Amniotic stem cell (primary cell): Measurements from ENCODE around the gene PSMD1.
"Not testable (repeated sequence)": the region's sequence is repeated elsewhere in the genome, so short reads cannot be mapped to it uniquely, and the experiment has no call there.

ENCODE experiments used
- DNase-seq: peaks from one replicate; lab custom pipeline; 2025; lab: John Stamatoyannopoulos, UW

Gene PSMD1

GRCh38 chr2:231056453-231057416 is at the start of gene PSMD1:
PSMD1 (plus strand) TSS chr2:231056867; CDS start chr2:231057026, 159 bp downstream.
- DNase-seq: peak; percentile 81

DNA sequence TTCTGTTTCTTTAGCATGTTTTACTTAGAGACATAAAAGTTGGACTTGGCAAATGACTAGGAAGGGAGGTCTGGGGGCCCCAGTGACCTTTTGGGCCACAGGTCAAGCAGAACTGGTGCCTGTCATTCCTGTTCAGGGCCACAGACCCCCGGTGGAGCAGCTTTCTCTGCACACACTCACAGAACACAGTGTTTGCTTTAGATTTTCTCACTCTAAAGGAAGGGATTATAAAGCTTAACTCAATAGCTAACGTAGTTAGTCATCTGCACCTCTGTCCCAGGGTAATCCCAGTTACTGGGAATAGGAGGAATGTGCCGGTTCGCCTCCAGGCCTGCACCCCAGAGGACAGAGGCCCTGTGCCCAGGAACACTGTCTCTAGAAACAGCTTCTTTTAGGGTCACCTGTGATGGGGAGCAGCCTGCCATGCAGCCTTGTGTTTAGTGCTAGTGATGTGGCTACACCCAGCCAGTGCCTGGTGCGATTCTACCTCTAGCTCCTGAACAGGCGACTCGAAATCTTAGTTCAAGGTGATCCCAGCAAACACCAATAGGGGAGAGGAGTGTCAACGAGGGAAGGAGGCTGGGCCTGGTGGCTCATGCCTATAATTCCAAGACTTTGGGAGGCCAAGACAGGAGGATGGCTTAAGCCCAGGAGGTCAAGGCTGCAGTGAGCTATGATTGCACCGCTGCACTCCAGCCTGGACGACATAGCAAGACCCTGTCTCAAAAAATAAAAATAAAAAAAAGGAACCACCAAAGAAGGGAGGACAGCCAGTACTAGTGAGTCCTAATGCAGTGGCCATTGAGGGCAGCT is 49.2 kb upstream of the PSMD1 start:
- DNase-seq: peak; percentile 22

DNA sequence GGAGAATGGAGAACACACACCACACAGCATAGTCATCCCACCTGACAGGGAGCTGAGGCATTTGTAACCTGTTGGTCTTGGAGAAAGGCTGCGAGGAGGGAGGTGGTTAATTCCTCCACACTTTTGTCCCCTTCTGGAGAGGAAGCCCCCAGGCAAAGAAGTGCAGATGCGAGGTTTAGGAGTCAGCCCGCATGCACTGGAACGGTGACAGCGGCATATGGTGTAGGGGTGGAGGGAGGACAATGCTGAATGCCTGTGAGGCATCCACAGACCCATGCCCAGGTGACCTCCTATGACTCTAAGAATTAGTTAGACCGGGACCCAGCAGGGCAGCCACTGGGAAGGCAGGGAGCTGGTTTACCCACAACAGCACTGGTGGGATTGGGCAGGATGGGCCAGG is 48.5 kb upstream of the PSMD1 start:
- no peak for DNase-seq

GRCh38 chr2:231009236-231009919 is 47.3 kb upstream of the PSMD1 start:
- DNase-seq: no peak

DNA sequence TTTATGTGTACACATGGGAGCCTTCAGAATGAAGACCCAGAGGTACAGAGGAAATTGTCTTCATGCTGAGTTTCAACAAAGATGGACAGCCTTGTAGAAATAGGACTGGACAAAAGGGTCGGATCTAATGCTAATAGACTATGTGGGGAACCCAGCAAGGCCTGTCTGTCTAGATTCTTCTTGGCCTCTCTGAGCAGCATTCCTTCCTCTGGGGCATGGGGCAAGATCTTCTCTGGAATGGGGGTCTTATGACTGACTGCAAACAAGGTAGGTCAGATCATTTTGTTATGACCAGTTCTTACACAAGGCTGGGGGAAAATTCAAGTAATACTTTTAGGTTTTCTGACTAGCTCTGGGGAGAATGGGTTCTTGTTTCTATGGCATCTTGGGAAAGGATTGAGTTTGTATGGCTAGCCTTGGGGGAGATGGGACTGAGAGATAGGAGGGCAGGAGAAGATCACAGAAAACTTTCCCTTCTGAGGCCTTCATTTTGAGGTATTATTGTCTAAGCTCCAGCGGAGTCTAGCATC is 46.4 kb upstream of the PSMD1 start:
- no peak for DNase-seq

- no peak for DNase-seq
These were observed 45.1 kb upstream of the PSMD1 start for GRCh38 chr2:231011526-231011925.

DNA sequence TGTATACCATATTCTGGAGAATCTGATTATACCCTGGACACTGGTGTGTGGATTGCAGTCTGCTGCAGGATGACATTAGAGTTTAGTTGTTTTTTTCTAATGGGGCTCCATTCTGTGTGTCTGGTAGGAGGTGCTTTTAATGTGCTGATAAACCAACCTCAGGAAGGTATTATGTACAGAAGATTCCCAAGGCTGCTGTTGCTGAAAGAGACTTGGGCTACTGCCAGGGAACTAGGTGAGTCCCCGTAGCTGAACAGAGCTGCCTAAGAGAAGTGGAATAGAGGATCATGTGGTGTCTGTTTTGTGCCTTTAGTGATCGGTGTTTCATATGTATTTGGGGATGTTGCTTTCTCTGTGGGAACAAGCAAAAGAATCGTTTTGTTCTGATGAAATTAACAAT is 44.2 kb upstream of the PSMD1 start:
- DNase-seq: no peak

DNA sequence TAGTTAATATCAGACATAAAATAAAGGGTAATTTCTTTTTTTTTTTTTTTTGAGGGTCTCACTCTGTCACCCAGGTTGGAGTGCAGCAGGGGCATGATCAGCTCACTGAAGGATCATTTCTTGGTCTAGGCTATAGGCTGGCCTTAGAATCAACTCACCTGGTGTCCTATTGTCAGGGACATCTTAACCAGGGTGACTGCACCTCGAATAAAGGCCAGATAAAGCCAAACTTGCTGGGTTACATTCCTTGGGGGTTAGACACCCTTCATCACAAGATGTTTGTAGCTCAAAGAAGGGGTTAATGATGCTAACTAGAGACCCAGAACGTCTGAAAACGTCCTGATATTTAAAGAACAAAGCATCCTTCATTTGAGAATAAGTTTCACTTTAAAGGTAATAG is 42.8 kb upstream of the PSMD1 start:
- DNase-seq: no peak

GRCh38 chr2:231015478-231015877 is 41.2 kb upstream of the PSMD1 start:
- no peak for DNase-seq

GRCh38 chr2:231015926-231016325 is 40.7 kb upstream of the PSMD1 start:
- DNase-seq: no peak

- no peak for DNase-seq
These were observed 40.0 kb upstream of the PSMD1 start for GRCh38 chr2:231016566-231017230.

DNA sequence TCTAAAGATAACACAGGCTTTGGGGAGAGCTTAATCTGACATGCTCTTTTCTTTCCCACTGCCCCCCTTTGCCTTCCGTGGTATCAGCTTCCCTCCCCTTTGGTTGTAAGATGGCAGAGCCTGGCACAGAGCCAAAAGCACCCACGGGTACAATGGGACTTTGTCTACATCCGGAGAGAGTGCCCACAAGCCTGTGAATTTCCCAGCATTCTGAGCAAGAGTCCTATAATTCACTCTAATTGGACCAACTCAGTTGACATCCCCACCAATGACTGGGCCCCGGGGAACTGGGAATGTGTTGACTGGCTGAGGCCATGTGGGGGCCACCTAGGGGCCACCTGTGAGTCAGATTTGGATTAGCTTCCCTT is 39.5 kb upstream of the PSMD1 start:
- no peak for DNase-seq

DNA sequence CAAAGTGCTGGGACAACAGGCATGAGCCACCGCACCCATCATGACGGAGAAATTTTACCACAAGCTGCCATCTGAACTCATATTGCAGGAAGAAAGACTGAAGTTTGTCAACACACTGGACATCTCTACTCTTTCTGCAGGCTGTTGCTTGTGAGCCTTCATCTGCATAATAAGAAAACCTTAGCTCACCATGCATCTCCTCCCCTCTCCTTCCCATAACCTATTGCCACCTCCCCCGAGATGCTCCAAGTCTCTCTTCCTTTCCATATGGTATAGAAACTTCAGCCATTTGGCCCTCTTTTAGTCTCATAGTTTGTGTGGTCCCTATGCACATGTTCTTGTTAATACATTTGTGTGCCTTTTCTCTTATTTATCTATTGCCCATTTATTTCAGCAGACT is 38.5 kb upstream of the PSMD1 start:
- no peak for DNase-seq

GRCh38 chr2:231025059-231025458 is 31.6 kb upstream of the PSMD1 start:
- not testable (repeated sequence) for DNase-seq

DNA sequence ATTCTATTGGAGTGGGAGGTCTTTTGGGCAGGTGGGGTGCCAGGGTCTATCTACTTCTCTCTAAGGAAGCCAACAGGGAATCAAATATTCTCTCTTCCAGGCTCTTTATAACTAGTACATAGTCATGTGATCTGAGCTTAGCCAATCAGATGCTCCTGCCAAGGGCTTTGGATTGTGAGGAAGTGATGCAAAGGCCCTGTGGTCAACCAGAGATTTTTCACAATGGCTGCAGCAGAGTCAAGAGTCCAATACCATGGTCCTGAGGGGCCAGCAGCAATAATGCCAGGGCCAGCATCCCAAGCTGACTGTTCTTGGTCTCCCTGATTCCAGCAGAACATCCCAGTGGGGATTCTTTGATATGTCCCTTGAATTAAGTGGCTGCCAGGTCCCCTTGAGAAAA is 27.8 kb upstream of the PSMD1 start:
- DNase-seq: no peak

DNA sequence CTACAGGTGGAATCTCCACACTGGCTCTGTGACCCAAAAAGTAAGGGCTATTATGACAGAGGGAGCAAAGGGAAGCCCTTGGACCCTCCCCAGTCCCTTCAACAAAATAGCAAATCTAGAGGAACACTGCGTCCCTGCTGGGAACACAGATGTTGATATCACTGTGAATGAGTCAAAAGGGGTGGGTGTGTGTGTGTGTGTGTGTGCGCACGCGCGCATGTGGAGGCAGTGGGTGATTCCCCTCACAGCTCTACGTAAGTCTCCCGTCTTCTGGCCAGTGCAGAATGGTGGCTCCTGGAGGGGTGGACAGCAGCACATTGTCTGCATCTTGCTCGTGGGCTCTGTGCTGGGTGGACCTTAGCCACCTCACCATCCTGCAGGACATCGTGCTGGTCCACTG is 27.1 kb upstream of the PSMD1 start:
- DNase-seq: no peak

DNA sequence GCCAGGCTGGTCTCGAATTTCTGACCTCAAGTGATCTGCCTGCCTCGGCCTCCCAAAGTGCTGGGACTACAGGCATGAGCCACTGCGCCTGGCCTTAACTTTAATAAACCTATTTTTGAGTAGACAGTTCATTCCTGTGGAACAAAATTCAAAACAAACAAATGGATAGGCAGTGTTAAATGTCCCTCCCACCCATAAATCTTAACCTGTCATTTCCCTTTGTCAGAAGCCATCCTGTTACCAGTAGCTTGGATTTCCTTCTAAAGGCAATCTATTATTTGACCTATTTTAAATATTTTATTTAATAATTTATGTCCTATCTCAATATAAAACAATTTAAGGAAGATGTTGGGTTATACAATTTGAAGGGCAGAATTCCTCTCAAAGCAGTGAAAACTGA is 25.9 kb upstream of the PSMD1 start:
- DNase-seq: no peak

- no peak for DNase-seq
These were observed 24.0 kb upstream of the PSMD1 start for GRCh38 chr2:231032575-231033140.

GRCh38 chr2:231033147-231034132 is 23.2 kb upstream of the PSMD1 start:
- DNase-seq: no peak

GRCh38 chr2:231034291-231034882 is 22.3 kb upstream of the PSMD1 start:
- DNase-seq: no peak
